Measurements from ENCODE around the gene SLC25A5.
A peak's percentile ranks its signal among the peaks of the same experiment; 100 is the strongest.

DNA sequence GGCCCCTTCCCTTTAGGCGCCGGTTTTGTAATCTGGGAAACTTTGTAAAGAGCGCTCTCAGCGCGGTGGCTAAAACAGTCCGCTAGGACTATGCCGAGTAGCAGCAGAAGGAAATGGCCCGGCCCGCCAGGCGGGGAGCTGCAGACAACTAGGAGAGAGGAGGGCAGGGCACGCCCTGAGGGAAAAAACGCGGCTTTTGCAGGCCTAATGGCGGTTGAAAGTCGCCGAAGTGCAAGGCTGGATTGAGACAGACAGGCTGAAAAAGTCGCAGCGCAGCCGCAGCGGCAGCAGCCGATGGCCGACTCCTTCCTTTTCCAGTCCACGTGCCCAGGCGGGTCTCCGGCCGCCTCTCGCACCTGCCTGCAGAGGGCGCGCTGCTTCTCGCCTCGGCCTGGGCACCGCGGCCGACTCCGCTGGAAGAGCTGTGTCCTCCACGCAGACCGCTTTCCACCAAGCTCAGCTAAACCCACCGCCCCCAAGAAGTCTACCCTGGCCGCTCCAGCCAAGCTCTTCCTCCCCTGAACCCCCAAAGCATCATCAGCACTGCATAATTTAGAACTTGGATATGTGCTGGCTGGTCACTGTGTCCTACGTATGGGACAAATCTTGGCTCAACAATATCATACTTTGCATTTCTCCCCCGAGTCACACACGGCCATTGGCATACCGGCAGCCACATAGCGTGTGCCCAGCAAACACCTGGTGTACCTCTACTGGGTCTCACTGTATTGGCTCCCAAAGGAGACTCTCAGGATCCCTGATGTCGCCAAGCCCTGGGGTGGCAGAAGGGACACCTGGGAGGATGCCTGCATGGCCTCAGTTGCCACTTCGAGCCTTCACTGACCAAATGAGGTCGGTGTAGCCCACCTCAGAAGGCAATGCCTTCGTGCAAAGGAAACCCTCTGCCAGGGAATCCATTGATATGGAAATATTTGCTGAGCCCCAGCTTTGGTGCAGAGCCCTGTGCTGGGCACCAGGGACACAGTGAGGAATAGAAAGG lies 14.5 kb downstream of the SLC25A5 start:
- TF ChIP-seq POLR2A (IDR thresholded peaks at IDR 0.05) (peak; percentile 5), POLR2AphosphoS5 (IDR thresholded peaks at IDR 0.05) (peak in 1 of 3 donors; percentile 12)
